Activated CD8-positive, alpha-beta memory T cell treated with anti-CD3 and anti-CD28 coated beads, Interleukin-2, amount 50 U/mL, for 24 hours (primary cell): ENCODE results near the gene LINS1.
"Not testable (repeated sequence)": the region's sequence is repeated elsewhere in the genome, so short reads cannot be mapped to it uniquely, and the experiment has no call there.

Experiments
- DNase-seq: peaks from one replicate; pipeline ENCODE4 v3.0.0-alpha.2; 2020; ENCODE audit errors: extremely low read depth

LINS1 gene

GRCh38 chr15:100601163-100601562, 821 bp downstream of the LINS1 start:
- no peak for DNase-seq

DNA sequence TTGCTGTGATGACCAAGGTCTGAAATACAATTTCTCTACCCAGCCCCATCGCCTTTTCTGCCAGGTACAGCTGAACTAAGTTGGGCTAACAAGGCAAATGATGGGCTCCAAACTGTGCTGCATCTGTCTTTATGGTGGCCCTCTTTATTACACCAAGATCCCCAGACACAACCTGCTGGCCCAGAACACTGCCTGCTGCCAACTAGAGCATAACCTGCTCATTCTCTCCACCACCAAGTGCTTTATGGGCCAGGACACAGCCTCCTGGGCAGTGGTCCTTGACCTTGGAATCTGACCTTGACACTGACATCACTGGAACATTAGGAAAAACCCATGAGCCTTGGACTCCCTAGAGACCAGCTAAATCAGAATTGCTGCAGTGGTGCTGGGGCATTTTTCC, 3.3 kb downstream of the LINS1 start:
- DNase-seq: no peak

DNA sequence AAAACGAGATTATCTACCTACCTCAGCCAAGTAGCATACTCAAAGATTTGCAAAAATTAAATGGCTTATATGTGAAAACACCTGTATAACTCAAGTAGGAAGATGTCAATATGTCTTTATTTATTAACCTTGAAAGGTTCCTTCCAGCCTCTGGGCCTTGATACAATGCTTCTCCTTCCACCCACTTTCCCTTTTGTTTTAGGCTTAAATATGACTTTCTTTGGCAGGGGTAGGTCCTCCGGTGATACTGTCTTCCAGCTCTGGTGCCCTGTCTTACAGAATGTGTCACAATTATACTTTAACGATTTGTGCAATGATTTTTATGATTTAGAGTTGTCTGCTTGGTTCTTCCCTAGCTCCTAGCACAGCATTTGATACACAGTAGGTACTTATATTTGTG, 4.1 kb downstream of the LINS1 start:
- DNase-seq: no peak

- peak; percentile 89 for DNase-seq
These were observed 5.2 kb downstream of the LINS1 start for GRCh38 chr15:100596792-100597191.

- no peak for DNase-seq
These were observed 6.0 kb downstream of the LINS1 start for GRCh38 chr15:100595964-100596363.

DNA sequence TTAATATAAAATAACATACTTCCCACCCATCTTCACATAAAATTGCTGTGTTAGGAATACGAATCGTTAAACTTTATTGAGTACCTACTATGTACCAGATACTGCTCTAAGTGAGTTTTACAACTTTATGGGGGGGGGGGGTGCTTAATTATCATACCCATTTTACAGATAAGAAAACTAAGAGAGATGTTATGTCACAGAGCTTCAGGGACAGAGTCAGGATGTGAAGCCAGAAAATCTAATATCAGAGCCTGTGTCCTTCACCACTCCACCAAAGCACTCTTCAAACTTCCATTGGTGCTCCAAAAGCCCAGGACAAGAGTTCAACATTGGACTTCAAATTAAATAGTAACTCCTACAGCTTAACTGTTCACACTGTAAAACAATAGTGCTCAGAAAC, 8.6 kb downstream of the LINS1 start:
- DNase-seq: no peak

- DNase-seq: no peak
These were observed 9.1 kb downstream of the LINS1 start for GRCh38 chr15:100592898-100593297.

GRCh38 chr15:100591835-100592234, 10.1 kb downstream of the LINS1 start:
- DNase-seq: no peak

- not testable (repeated sequence) for DNase-seq
These were observed 10.8 kb downstream of the LINS1 start for GRCh38 chr15:100591163-100591562.

- no peak for DNase-seq
These were observed 13.2 kb downstream of the LINS1 start for GRCh38 chr15:100588638-100589242.

GRCh38 chr15:100580414-100580813, 21.6 kb downstream of the LINS1 start:
- DNase-seq: no peak

GRCh38 chr15:100573526-100573925, 28.5 kb downstream of the LINS1 start:
- no peak for DNase-seq

GRCh38 chr15:100572362-100572983, 29.5 kb downstream of the LINS1 start:
- DNase-seq: no peak

- DNase-seq: no peak
These were observed 30.3 kb downstream of the LINS1 start for GRCh38 chr15:100571592-100572167.

DNA sequence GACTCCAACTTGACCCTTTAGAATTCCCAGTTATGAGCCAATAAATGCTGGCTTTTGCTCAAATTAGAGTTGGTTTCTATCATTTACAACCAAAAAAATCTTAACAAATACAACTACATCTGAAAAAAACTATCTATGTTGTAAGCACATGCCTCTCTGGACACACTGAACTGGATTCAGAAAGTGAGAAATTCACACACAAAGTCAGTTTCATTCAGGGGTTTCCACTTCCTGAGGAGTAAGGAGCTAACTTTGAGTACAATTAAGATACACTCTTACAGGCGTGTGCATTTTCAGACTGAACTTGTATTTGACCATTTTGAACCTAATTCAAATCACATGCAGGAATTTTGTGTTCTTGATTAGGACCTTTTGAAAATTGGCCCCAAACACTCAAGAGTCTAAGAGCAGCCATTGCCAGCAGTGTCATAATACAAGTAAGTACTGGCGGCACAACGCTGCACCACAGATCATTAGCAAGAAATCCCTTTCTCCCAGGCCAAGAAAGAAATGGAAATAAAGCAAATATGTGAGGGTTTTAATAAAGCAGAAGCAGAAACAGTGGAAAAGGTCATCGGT, 31.2 kb downstream of the LINS1 start:
- no peak for DNase-seq

DNA sequence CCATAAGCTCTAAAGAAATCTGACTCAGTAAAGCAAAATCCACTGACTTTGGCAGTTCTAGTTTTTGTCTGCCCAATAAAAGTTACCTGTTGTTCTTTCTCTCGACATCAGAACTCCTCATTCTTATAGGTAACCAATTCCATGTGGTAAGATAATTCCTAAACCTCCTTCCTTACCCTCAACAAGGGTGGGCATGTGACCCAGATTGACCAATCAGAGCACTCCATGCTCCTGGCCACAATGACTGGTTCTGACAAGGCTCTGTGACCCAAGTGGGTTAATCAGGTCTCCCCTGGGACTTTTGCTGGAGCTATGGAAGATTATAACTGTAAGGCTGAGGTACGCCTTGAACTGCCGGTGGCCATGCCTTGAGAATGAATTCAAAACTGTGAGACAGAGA, 31.7 kb downstream of the LINS1 start:
- DNase-seq: no peak

GRCh38 chr15:100569391-100569790, 32.6 kb downstream of the LINS1 start:
- no peak for DNase-seq

DNA sequence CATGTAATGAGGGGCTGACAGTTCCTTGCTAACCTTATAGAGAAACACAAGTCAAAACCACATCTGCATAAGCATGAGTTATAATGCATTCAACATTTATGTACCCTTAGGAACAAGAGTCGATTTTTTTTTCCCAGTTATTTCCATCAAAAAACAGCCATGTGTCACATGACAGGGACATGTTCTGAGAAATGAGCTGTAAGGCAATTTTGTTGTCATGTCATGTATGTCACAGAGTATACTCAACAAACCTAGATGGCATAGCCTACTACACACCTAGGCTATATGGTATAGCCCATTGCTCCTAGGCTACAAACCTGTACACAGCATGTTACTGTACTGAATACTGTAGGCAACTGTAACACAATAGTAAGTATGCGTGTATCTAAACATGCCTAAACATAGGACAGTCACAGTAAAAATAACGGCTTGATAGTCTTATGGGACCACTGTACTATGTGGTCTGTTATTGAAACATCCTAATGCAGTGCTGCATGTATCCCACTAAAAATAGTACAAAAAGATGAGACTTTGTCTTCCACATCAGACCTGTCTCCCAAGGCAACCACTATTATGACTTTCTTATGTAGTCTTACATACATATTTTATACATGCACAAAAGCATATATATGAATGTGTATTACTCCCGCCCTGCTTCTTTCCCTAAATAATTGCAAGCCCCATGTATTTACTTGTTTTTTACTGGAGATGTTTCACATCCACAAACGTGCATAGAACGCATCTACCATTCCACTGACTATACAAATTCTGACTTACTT, 34.9 kb downstream of the LINS1 start:
- DNase-seq: no peak

DNA sequence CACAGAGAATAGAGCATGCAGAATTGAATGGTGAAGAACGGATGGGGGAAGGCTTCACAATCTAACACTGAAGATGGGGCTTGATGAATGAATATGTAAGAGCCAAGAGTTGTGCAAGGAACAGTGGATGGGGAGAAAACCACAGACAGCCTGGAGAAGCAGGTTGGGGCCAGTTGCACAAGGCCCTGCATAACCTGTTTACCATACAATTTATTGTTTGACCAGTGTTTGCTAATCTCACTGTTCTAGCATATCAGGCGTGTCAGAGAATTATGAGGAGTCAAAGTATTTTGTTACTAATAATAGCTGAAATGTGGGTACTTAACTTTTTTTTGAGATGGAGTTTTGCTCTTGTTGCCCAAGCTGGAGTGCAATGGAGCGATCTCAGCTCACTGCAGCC, 36.4 kb downstream of the LINS1 start:
- no peak for DNase-seq

- no peak for DNase-seq
These were observed 41.7 kb downstream of the LINS1 start for GRCh38 chr15:100560323-100560722.

DNA sequence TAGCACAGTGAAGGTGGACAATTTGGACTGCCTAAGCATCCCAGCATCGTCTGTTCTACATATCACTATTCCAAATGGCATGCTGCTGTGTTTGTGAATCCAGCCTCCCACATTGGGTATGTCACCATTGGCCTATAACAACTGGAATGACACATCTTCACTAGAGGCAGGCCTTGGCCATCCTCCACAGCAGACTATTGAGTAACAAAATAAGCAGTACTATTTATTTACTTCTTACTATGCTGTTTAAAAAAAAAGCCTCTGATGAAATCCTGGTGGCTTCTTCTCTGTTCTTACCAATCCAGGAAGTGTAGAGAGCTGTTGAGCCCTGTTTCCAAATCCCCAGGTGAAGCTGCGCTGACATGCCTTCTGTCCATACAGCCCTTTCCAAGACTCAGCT, 42.7 kb downstream of the LINS1 start:
- no peak for DNase-seq

DNA sequence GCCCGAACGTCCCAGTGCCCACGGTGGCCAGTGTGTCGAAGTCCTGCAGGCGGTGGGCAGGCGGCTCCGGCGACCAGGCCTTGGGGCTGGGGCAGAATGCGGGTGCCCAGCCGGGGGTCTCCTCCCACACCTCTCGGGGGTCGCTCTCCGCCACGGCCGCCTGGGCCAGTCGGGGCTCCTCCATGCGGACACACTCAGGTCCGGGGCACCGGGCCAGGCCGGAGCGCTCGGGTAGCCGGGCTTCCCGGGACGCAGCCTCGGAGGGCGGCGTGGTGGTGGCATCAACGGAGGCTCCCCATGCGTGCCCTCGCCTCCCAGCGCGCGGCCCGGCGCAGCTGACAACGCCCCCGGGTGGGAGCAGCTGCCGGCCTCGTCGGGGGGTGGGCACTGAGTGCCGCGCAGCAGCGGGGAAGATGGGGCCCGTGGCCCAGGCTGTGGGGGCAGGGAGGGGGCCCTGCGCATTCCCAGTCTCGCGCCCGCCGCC, 43.2 kb downstream of the LINS1 start:
- DNase-seq: no peak
